Calu3 (cell line): ENCODE measurements around the gene PDE4B. TPM values are rescaled to one million over a fixed set of nuclear protein-coding genes. Genes with fewer than 3 reads are reported as not detected.

Experiments
- BruUV-seq: library from RNA; stranded (reverse); fragments of 400-500 nt; replicated peaks from 2 replicates; lab custom pipeline; 2021; lab: Mats Ljungman, UMichigan
- CTCF ChIA-PET: fragments of 300-600 bp; sonication (Branson Sonifier 250); formaldehyde crosslinking; loops from one replicate; lab custom pipeline; 2022; ENCODE audit warnings: antibody characterized with exemption; lab: Charles Lee
- DNase-seq: peaks from one replicate; pipeline ENCODE4 v3.0.0; 2022
- H3K27ac Mint-ChIP-seq: one replicate; pipeline ENCODE4 v1.8.0; 2022; ENCODE audit warnings: mixed read lengths; ENCODE audit not compliant: unreplicated experiment
- H3K27me3 Mint-ChIP-seq: one replicate; pipeline ENCODE4 v1.8.0; 2022; ENCODE audit warnings: mixed read lengths; ENCODE audit not compliant: unreplicated experiment
- H3K36me3 Mint-ChIP-seq: one replicate; pipeline ENCODE4 v1.8.0; 2022; ENCODE audit warnings: mild to moderate bottlenecking, moderate library complexity, mixed read lengths; ENCODE audit not compliant: insufficient read depth, unreplicated experiment
- H3K4me1 Mint-ChIP-seq: one replicate; pipeline ENCODE4 v1.8.0; 2022; ENCODE audit warnings: mild to moderate bottlenecking, low read depth, mixed read lengths; ENCODE audit not compliant: unreplicated experiment
- H3K4me3 Mint-ChIP-seq: one replicate; pipeline ENCODE4 v1.8.0; 2022; ENCODE audit warnings: mild to moderate bottlenecking, low read depth, moderate library complexity, mixed read lengths; ENCODE audit not compliant: unreplicated experiment
- H3K9me3 Mint-ChIP-seq: one replicate; pipeline ENCODE4 v1.8.0; 2022; ENCODE audit warnings: low read depth, mixed read lengths; ENCODE audit not compliant: unreplicated experiment
- CTCF ChIP-seq: fragments of 200-600 bp; IDR thresholded peaks from one replicate; pipeline ENCODE4 v1.8.0; 2022; ENCODE audit warnings: antibody characterized with exemption; ENCODE audit not compliant: unreplicated experiment
- intact Hi-C: fragments of 100-400 bp; cut with micrococcal nuclease; formaldehyde crosslinking; loops from one replicate; pipeline ENCODE4 v1.10.0; 2022; ENCODE audit not compliant: unreplicated experiment
- total RNA-seq: library from RNA; stranded (reverse); gene quantifications from 2 replicates; pipeline ENCODE4 v1.2.3, GENCODE V29; 2022

Gene PDE4B
- total RNA-seq, 1 experiment from 2014 or later: 2.9 TPM

GRCh38 chr1:65820983-65821382 lies 28.3 kb downstream of the PDE4B start:
- no peaks in the 10 kb centered on the region for H3K27me3 Mint-ChIP-seq
- H3K9me3 Mint-ChIP-seq: peaks cover 5% of the 10 kb centered on the region
- no peak overlapping the region for H3K4me3 Mint-ChIP-seq
- no peak for TF ChIP-seq CTCF
- DNase-seq: no peak
- CTCF ChIA-PET: no interaction called here
- BruUV-seq: no TSS peak
- no peak overlapping the region for H3K27ac Mint-ChIP-seq
- intact Hi-C loops: no loop called here
- H3K36me3 Mint-ChIP-seq: no peaks in the 10 kb centered on the region
- no peaks in the 10 kb centered on the region for H3K4me1 Mint-ChIP-seq

GRCh38 chr1:65821386-65821785 lies 28.7 kb downstream of the PDE4B start:
- peaks cover 5% of the 10 kb centered on the region for H3K9me3 Mint-ChIP-seq
- H3K4me3 Mint-ChIP-seq: no peak overlapping the region
- no peaks in the 10 kb centered on the region for H3K36me3 Mint-ChIP-seq
- no peak overlapping the region for H3K27ac Mint-ChIP-seq
- intact Hi-C loops: no loop called here
- H3K27me3 Mint-ChIP-seq: no peaks in the 10 kb centered on the region
- no peak for DNase-seq
- H3K4me1 Mint-ChIP-seq: no peaks in the 10 kb centered on the region
- CTCF ChIA-PET: no interaction called here
- BruUV-seq: no TSS peak
- TF ChIP-seq CTCF: no peak

GRCh38 chr1:65824103-65824502 lies 31.4 kb downstream of the PDE4B start:
- no peak for DNase-seq
- no peak for TF ChIP-seq CTCF
- Mint-ChIP-seq H3K36me3 (no peaks in the 10 kb centered on the region), H3K9me3 (peaks cover 5% of the 10 kb centered on the region), H3K4me3 (no peak overlapping the region), H3K27ac (no peak overlapping the region), H3K4me1 (no peaks in the 10 kb centered on the region), H3K27me3 (no peaks in the 10 kb centered on the region)
- BruUV-seq: no TSS peak
- intact Hi-C loops: no loop called here
- CTCF ChIA-PET: no interaction called here

GRCh38 chr1:65825741-65826140 lies 33.0 kb downstream of the PDE4B start:
- Mint-ChIP-seq H3K27ac (no peak overlapping the region), H3K4me1 (no peaks in the 10 kb centered on the region), H3K9me3 (peaks cover 5% of the 10 kb centered on the region), H3K27me3 (no peaks in the 10 kb centered on the region), H3K36me3 (no peaks in the 10 kb centered on the region), H3K4me3 (no peak overlapping the region)
- TF ChIP-seq CTCF: no peak
- no peak for DNase-seq
- CTCF ChIA-PET: interaction anchor here (0.5 kb wide), 1 partner anchor 470 kb away, joined by 10 read pairs; no protein-coding TSS in a partner anchor
- no TSS peak for BruUV-seq
- intact Hi-C loops: no loop called here

- no peak overlapping the region for H3K27ac Mint-ChIP-seq
- no TSS peak for BruUV-seq
These were observed 34.1 kb downstream of the PDE4B start for GRCh38 chr1:65826782-65827181.

More at GRCh38 chr1:65826782-65827181, 34.1 kb downstream of the PDE4B start:
- TF ChIP-seq CTCF: no peak
- intact Hi-C loops: no loop called here
- no peak for DNase-seq
- CTCF ChIA-PET: no interaction called here
- peaks cover 5% of the 10 kb centered on the region for H3K9me3 Mint-ChIP-seq
- no peaks in the 10 kb centered on the region for H3K36me3 Mint-ChIP-seq
- no peaks in the 10 kb centered on the region for H3K4me1 Mint-ChIP-seq
- peaks cover 5% of the 10 kb centered on the region for H3K27me3 Mint-ChIP-seq
- H3K4me3 Mint-ChIP-seq: no peak overlapping the region
